Measurements from ENCODE around the gene PLD6. TPM values are rescaled to one million over a fixed set of nuclear protein-coding genes. Genes with fewer than 3 reads are reported as not detected.
A peak's percentile ranks its signal among the peaks of the same experiment; 100 is the strongest.
"Not testable (repeated sequence)": the region's sequence is repeated elsewhere in the genome, so short reads cannot be mapped to it uniquely, and the experiment has no call there.

The PLD6 gene, protein sequence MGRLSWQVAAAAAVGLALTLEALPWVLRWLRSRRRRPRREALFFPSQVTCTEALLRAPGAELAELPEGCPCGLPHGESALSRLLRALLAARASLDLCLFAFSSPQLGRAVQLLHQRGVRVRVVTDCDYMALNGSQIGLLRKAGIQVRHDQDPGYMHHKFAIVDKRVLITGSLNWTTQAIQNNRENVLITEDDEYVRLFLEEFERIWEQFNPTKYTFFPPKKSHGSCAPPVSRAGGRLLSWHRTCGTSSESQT
- polyA plus RNA-seq (0.99 to 1.6 TPM (median 1.2 TPM) in 3 replicates), polyA minus RNA-seq (0.59 to 1.6 TPM (median 0.82 TPM) in 3 replicates)
- 0.27 TPM for polyA plus RNA-seq (2011; ENCODE audit: low read depth)
- polyA plus RNA-seq (2011; cell fraction: cytosol; rRNA removed), result 0.98 and 1.1 TPM in 2 replicates
- 1.5 and 1.7 TPM in 2 replicates for polyA plus RNA-seq (2011; cell fraction: nucleus; rRNA removed)
- 1.2 and 2.7 TPM in 2 replicates for polyA plus RNA-seq (2012; ENCODE audit: low replicate concordance)
- 0.77 TPM for polyA minus RNA-seq (2011; cell fraction: cytosol; rRNA and poly(A)+ RNA removed)
- polyA minus RNA-seq (2011; cell fraction: nucleus; rRNA and poly(A)+ RNA removed), result 0.70 and 0.74 TPM in 2 replicates

- peaks cover 16% of the 10 kb centered on the region for H3K4me1 ChIP-seq (ENCODE audit: control insufficient read depth, extremely low read depth, insufficient read depth, low read length)
- no peak for TF ChIP-seq EZH2 (IDR thresholded peaks at IDR 0.05; ENCODE audit: low read length)
- no peak for TF ChIP-seq CTCF (optimal IDR thresholded peaks at IDR 0.05 in 1 of 3, IDR thresholded peaks at IDR 0.05 in 1 of 3, conservative IDR thresholded peaks at IDR 0.05 in 1 of 3; ENCODE audit: extremely low read depth in 1 of 3, insufficient read depth in 2 of 3, low read length in 3 of 3)
- peak within 1 kb of the TSS; percentile 85 for H3K9ac ChIP-seq (ENCODE audit: control insufficient read depth, extremely low read depth, insufficient read depth, low read length)
- no peaks in the 10 kb centered on the region for H3K79me2 ChIP-seq (ENCODE audit: control insufficient read depth, insufficient read depth, low read length)
- dilution Hi-C loops (cut with MboI; ENCODE audit: extremely low pct_ligation_motif_present, low sequenced_read_pairs), result no loop called here
- H3K36me3 ChIP-seq (ENCODE audit: control insufficient read depth in 2 of 2, extremely low read depth in 1 of 2, insufficient read depth in 2 of 2, low read length in 2 of 2), result peaks cover 3 to 7% of the 10 kb centered on the region in 2 experiments
- H3K27me3 ChIP-seq (ENCODE audit: control insufficient read depth, extremely low read depth, insufficient read depth, low read length), result no peaks in the 10 kb centered on the region
- H3K9me1 ChIP-seq (ENCODE audit: control insufficient read depth, extremely low read depth, insufficient read depth, low read length), result no peaks in the 10 kb centered on the region
- no peaks in the 10 kb centered on the region for H3K9me3 ChIP-seq (ENCODE audit: control insufficient read depth, low read depth, low read length)
- peak within 1 kb of the TSS; percentile 56 for H2AFZ ChIP-seq (ENCODE audit: control insufficient read depth, low read length)
- H3K27ac ChIP-seq (ENCODE audit: control insufficient read depth, insufficient read depth, low read length), result peak within 1 kb of the TSS; percentile 43
- peak within 1 kb of the TSS; percentile 91 for H3K4me2 ChIP-seq (ENCODE audit: control insufficient read depth, extremely low read depth, insufficient read depth, low read depth, low read length)
- peak; percentile 26 for DNase-seq (ENCODE audit: low read depth, low spot score)
- H3K4me3 ChIP-seq (ENCODE audit: control insufficient read depth in 2 of 3, extremely low read depth in 1 of 3, insufficient read depth in 2 of 3, low read depth in 1 of 3, low read length in 3 of 3), result peak within 1 kb of the TSS; percentile 49 to 69 (median 63)
- no peak for FAIRE-seq
- H4K20me1 ChIP-seq (ENCODE audit: control insufficient read depth, extremely low read depth, insufficient read depth, low read length), result no peaks in the 10 kb centered on the region
These were observed at the start of gene PLD6 for GRCh38 chr17:17206124-17206912. Gene PLD6 (minus strand): TSS chr17:17206333. CDS start chr17:17206286, 47 bp downstream.

DNA sequence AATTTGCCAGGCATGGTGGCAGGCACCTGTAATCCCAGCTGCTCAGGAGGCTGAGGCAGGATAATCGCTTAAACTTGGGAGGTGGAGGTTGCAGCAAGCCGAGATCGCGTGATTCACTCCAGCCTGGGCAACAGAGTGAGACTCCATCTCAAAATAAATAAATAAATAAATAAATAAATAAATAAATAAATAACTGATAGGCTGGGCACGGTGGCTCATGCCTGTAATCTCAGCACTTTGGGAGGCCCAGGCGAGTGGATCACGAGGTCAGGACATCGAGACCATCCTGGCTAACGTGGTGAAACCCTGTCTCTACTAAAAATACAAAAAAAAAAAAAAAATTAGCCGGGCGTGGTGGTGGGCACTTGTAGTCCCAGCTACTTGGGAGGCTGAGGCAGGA is 49.6 kb upstream of the PLD6 start:
- H3K27me3 ChIP-seq (ENCODE audit: control insufficient read depth, extremely low read depth, insufficient read depth, low read length); dilution Hi-C loops (cut with MboI; ENCODE audit: extremely low pct_ligation_motif_present, low sequenced_read_pairs); H3K4me3 ChIP-seq (ENCODE audit: control insufficient read depth in 2 of 3, extremely low read depth in 1 of 3, insufficient read depth in 2 of 3, low read depth in 1 of 3, low read length in 3 of 3); H2AFZ ChIP-seq (ENCODE audit: control insufficient read depth, low read length); H3K4me1 ChIP-seq (ENCODE audit: control insufficient read depth, extremely low read depth, insufficient read depth, low read length); DNase-seq (ENCODE audit: low read depth, low spot score); H3K4me2 ChIP-seq (ENCODE audit: control insufficient read depth, extremely low read depth, insufficient read depth, low read depth, low read length); H3K27ac ChIP-seq (ENCODE audit: control insufficient read depth, insufficient read depth, low read length); H3K79me2 ChIP-seq (ENCODE audit: control insufficient read depth, insufficient read depth, low read length); FAIRE-seq; H3K9me1 ChIP-seq (ENCODE audit: control insufficient read depth, extremely low read depth, insufficient read depth, low read length); H4K20me1 ChIP-seq (ENCODE audit: control insufficient read depth, extremely low read depth, insufficient read depth, low read length); H3K9ac ChIP-seq (ENCODE audit: control insufficient read depth, extremely low read depth, insufficient read depth, low read length); H3K9me3 ChIP-seq (ENCODE audit: control insufficient read depth, low read depth, low read length): not testable (repeated sequence)
- peaks cover 24 to 26% of the 10 kb centered on the region in 2 experiments for H3K36me3 ChIP-seq (ENCODE audit: control insufficient read depth in 2 of 2, extremely low read depth in 1 of 2, insufficient read depth in 2 of 2, low read length in 2 of 2)
